Loucy (cell line): ENCODE results near the gene TFAM.

Source experiments
- CTCF ChIP-seq: fragments of 200-600 bp; sonication (generic); conservative IDR thresholded peaks from 2 replicates; pipeline ENCODE4 v1.5.1; 2014; ENCODE audit warnings: mild to moderate bottlenecking, antibody characterized with exemption, low read length
- EZH2phosphoT487 ChIP-seq: fragments of 200-600 bp; IDR thresholded peaks from 2 replicates; pipeline ENCODE4 v1.6.1; 2018; ENCODE audit warnings: antibody characterized with exemption, mild to moderate bottlenecking, moderate library complexity, borderline replicate concordance

GRCh38 chr10:58438986-58439385, 53.8 kb downstream of the TFAM start:
- no peak for TF ChIP-seq CTCF
- TF ChIP-seq EZH2phosphoT487, result no peak
